ENCODE measurements around the gene L1CAM.
A peak's percentile ranks its signal among the peaks of the same experiment; 100 is the strongest.

The L1CAM gene

GRCh38 chrX:153879741-153880439 is 6.1 kb downstream of the L1CAM start:
- DNase-seq (ENCODE audit: low spot score) (no peak), FAIRE-seq (no peak)

- DNase-seq (ENCODE audit: low spot score) (no peak), FAIRE-seq (no peak)
Measured at GRCh38 chrX:153878969-153879653, 6.9 kb downstream of the L1CAM start.

GRCh38 chrX:153878345-153878744 is 7.6 kb downstream of the L1CAM start:
- FAIRE-seq: no peak
- DNase-seq (ENCODE audit: low spot score): no peak

- DNase-seq (ENCODE audit: low spot score) (no peak), FAIRE-seq (no peak)
Measured at GRCh38 chrX:153877571-153878261, 8.3 kb downstream of the L1CAM start.

GRCh38 chrX:153876112-153876491 is 9.9 kb downstream of the L1CAM start:
- FAIRE-seq: no peak
- no peak for DNase-seq (ENCODE audit: low spot score)

- DNase-seq (ENCODE audit: low spot score): peak; percentile 72
- no peak for FAIRE-seq
Measured at GRCh38 chrX:153875391-153876111, 10.4 kb downstream of the L1CAM start.

- FAIRE-seq (no peak), DNase-seq (ENCODE audit: low spot score) (no peak)
Measured at GRCh38 chrX:153874366-153875125, 11.4 kb downstream of the L1CAM start.

- FAIRE-seq: no peak
Measured at GRCh38 chrX:153874085-153874365, 11.9 kb downstream of the L1CAM start.

GRCh38 chrX:153873282-153874084 is 12.5 kb downstream of the L1CAM start:
- FAIRE-seq (no peak), DNase-seq (ENCODE audit: low spot score) (no peak)

More at GRCh38 chrX:153874085-153874365, 11.9 kb downstream of the L1CAM start:
- DNase-seq (ENCODE audit: low spot score): no peak

- DNase-seq (ENCODE audit: low spot score) (no peak), FAIRE-seq (no peak)
Measured at GRCh38 chrX:153871946-153872878, 13.8 kb downstream of the L1CAM start.

GRCh38 chrX:153871451-153871850 is 14.5 kb downstream of the L1CAM start:
- no peak for FAIRE-seq
- DNase-seq (ENCODE audit: low spot score): no peak

- no peak for FAIRE-seq
Measured at GRCh38 chrX:153870791-153871360, 15.1 kb downstream of the L1CAM start.

GRCh38 chrX:153870288-153870690 is 15.7 kb downstream of the L1CAM start:
- FAIRE-seq (no peak), DNase-seq (ENCODE audit: low spot score) (no peak)

More at GRCh38 chrX:153870791-153871360, 15.1 kb downstream of the L1CAM start:
- no peak for DNase-seq (ENCODE audit: low spot score)

- FAIRE-seq: no peak
- no peak for DNase-seq (ENCODE audit: low spot score)
Measured at GRCh38 chrX:153869473-153870287, 16.3 kb downstream of the L1CAM start.

- FAIRE-seq: no peak
- no peak for DNase-seq (ENCODE audit: low spot score)
Measured at GRCh38 chrX:153868576-153869472, 17.1 kb downstream of the L1CAM start.

GRCh38 chrX:153867671-153868070 is 18.3 kb downstream of the L1CAM start:
- FAIRE-seq (no peak), DNase-seq (ENCODE audit: low spot score) (no peak)

GRCh38 chrX:153867139-153867538 is 18.8 kb downstream of the L1CAM start:
- FAIRE-seq (no peak), DNase-seq (ENCODE audit: low spot score) (no peak)

All from urothelium cell line (cell line).